Colonic mucosa (tissue), 4 donors: ENCODE results near the gene OPCML. TPM values are rescaled to one million over a fixed set of nuclear protein-coding genes. Genes with fewer than 3 reads are reported as not detected.

Experiments used
- DNase-seq: peaks from one replicate; pipeline ENCODE4 v3.0.0-alpha.2; 2020
- H3K27ac ChIP-seq: fragments of 200-600 bp; one replicate; pipeline ENCODE4 v1.8.0; 2021
- H3K27me3 ChIP-seq: fragments of 200-600 bp; one replicate; pipeline ENCODE4 v1.8.0; 2021
- H3K36me3 ChIP-seq: fragments of 200-600 bp; one replicate; pipeline ENCODE4 v1.8.0; 2021
- H3K4me1 ChIP-seq: fragments of 200-600 bp; one replicate; pipeline ENCODE4 v1.8.0; 2021; ENCODE audit warnings: mild to moderate bottlenecking
- H3K4me3 ChIP-seq: fragments of 200-600 bp; one replicate; pipeline ENCODE4 v1.8.0; 2021
- H3K9ac ChIP-seq, 2 donors: one replicate each; pipeline ENCODE4 v1.7.0; 2013; ENCODE audit warnings: control low read depth in 2 of 2, low read depth in 2 of 2, low read length in 2 of 2
- H3K9me3 ChIP-seq: fragments of 200-600 bp; one replicate; pipeline ENCODE4 v1.8.0; 2021
- CTCF ChIP-seq: fragments of 200-600 bp; IDR thresholded peaks from one replicate; pipeline ENCODE4 v1.8.0; 2022; ENCODE audit warnings: antibody characterized with exemption, mild to moderate bottlenecking
- intact Hi-C: fragments of 100-400 bp; cut with DNase I; formaldehyde crosslinking; loops from one replicate; pipeline ENCODE4 v1.14.1; 2022
- total RNA-seq, 2 donors: library from RNA; stranded (reverse); fragmentation: NEBNext Ultra II Directional in 1 of 2; extraction: Animal tissue kit (Norgen Biotek cat#: 25700) in 1 of 2; gene quantifications; one replicate each; pipeline ENCODE4 v1.2.1, GENCODE V29; 2021
- donor health status: healthy.
- donor health status: DM: no; HTN: no; CAD: no.
- donor health status: DM: no; HTN: no; CAD: no.

Gene OPCML
- total RNA-seq, 2 donors from 2014 or later: 0.08 TPM; not detected in 1

- TF ChIP-seq CTCF: no peak
- DNase-seq: no peak
- Histone ChIP-seq H3K27me3 (no peaks in the 10 kb centered on the region), H3K4me3 (no peak overlapping the region), H3K36me3 (no peaks in the 10 kb centered on the region), H3K4me1 (no peaks in the 10 kb centered on the region), H3K9ac (no peak overlapping the region), H3K27ac (no peak overlapping the region), H3K9me3 (no peaks in the 10 kb centered on the region)
- intact Hi-C loops: no loop called here
Observed at GRCh38 chr11:133323354-133323753, 208.9 kb downstream of the OPCML start.

- H3K4me1 ChIP-seq: no peaks in the 10 kb centered on the region
- H3K4me3 ChIP-seq: no peak overlapping the region
- intact Hi-C loops: no loop called here
- no peak for DNase-seq
- no peak overlapping the region for H3K27ac ChIP-seq
- H3K9ac ChIP-seq: no peak overlapping the region
- H3K9me3 ChIP-seq: no peaks in the 10 kb centered on the region
- H3K36me3 ChIP-seq: no peaks in the 10 kb centered on the region
- H3K27me3 ChIP-seq: no peaks in the 10 kb centered on the region
- no peak for TF ChIP-seq CTCF
Observed at GRCh38 chr11:133318221-133318620, 214.1 kb downstream of the OPCML start.

- no peak for DNase-seq
- intact Hi-C loops: no loop called here
- H3K4me3 ChIP-seq: no peak overlapping the region
Observed at GRCh38 chr11:133311230-133311629, 221.1 kb downstream of the OPCML start.

GRCh38 chr11:133306019-133306418, 226.3 kb downstream of the OPCML start:
- H3K27me3 ChIP-seq: no peaks in the 10 kb centered on the region
- no peaks in the 10 kb centered on the region for H3K36me3 ChIP-seq
- no peaks in the 10 kb centered on the region for H3K9me3 ChIP-seq
- no peak for DNase-seq
- H3K4me3 ChIP-seq: no peak overlapping the region
- no peak overlapping the region for H3K27ac ChIP-seq
- H3K9ac ChIP-seq: no peak overlapping the region
- H3K4me1 ChIP-seq: no peaks in the 10 kb centered on the region
- intact Hi-C loops: no loop called here
- no peak for TF ChIP-seq CTCF

More at GRCh38 chr11:133311230-133311629, 221.1 kb downstream of the OPCML start:
- Histone ChIP-seq H3K36me3 (no peaks in the 10 kb centered on the region), H3K4me1 (no peaks in the 10 kb centered on the region), H3K9ac (no peak overlapping the region), H3K27ac (no peak overlapping the region), H3K9me3 (no peaks in the 10 kb centered on the region), H3K27me3 (no peaks in the 10 kb centered on the region)
- TF ChIP-seq CTCF: no peak

- Histone ChIP-seq H3K4me3 (no peak overlapping the region), H3K36me3 (no peaks in the 10 kb centered on the region), H3K27me3 (no peaks in the 10 kb centered on the region), H3K9me3 (no peaks in the 10 kb centered on the region), H3K27ac (no peak overlapping the region), H3K4me1 (no peaks in the 10 kb centered on the region), H3K9ac (no peak overlapping the region)
- no peak for DNase-seq
- no peak for TF ChIP-seq CTCF
- intact Hi-C loops: no loop called here
Observed at GRCh38 chr11:133305208-133305956, 226.9 kb downstream of the OPCML start.
